Measurements from ENCODE around the gene ACSM5.
"Not testable (repeated sequence)": the region's sequence is repeated elsewhere in the genome, so short reads cannot be mapped to it uniquely, and the experiment has no call there.

Gene ACSM5

GRCh38 chr16:20460313-20460712, 51.0 kb downstream of the ACSM5 start:
- DNase-seq = not testable (repeated sequence)

- not testable (repeated sequence) for DNase-seq
Measured at GRCh38 chr16:20468954-20469353, 59.6 kb downstream of the ACSM5 start.

- not testable (repeated sequence) for DNase-seq
Measured at GRCh38 chr16:20469930-20470329, 60.6 kb downstream of the ACSM5 start.

- not testable (repeated sequence) for DNase-seq
Measured at GRCh38 chr16:20470732-20471131, 61.4 kb downstream of the ACSM5 start.

GRCh38 chr16:20477188-20477744, 67.9 kb downstream of the ACSM5 start:
- DNase-seq = not testable (repeated sequence)

GRCh38 chr16:20483989-20484388, 74.7 kb downstream of the ACSM5 start:
- not testable (repeated sequence) for DNase-seq

- DNase-seq = no peak
Measured at GRCh38 chr16:20484726-20485125, 75.4 kb downstream of the ACSM5 start.

- DNase-seq = no peak
Measured at GRCh38 chr16:20485408-20485807, 76.1 kb downstream of the ACSM5 start.
